Measurements from ENCODE around the gene MAP3K19.

- TF ChIP-seq CTCF (IDR thresholded peaks at IDR 0.05) (no peak), POLR2A (IDR thresholded peaks at IDR 0.05) (no peak)
These were observed 47.7 kb downstream of the MAP3K19 start for GRCh38 chr2:134999521-134999920.

All from heart left ventricle (tissue), 13 donors.